Stomach (tissue), 4 donors: ENCODE results near the gene SLC27A3.

ENCODE experiments used
- POLR2A ChIP-seq, 4 donors: fragments of 450-650 bp; IDR thresholded peaks; one replicate each; pipeline ENCODE4 v1.6.1; 2016; ENCODE audit warnings: antibody characterized with exemption in 4 of 4, control low read depth in 2 of 4, mild to moderate bottlenecking in 1 of 4, moderate library complexity in 1 of 4
- POLR2AphosphoS5 ChIP-seq, 3 donors: sonication (generic); formaldehyde crosslinking; IDR thresholded peaks; one replicate each; pipeline ENCODE4 v1.6.1; 2016; ENCODE audit warnings: antibody characterized with exemption in 3 of 3
- TF ChIP-seq, protein P1 (sequence below), 7 experiments: fragments of 450-650 bp in 4 of 7; fragments of 200-600 bp in 3 of 7; sonication (generic) in 3 of 7; IDR thresholded peaks; one replicate each; pipeline ENCODE4 v1.5.1; 2016 to 2019; ENCODE audit warnings: antibody characterized with exemption in 7 of 7, control low read depth in 2 of 7, mild to moderate bottlenecking in 1 of 7

DNA sequence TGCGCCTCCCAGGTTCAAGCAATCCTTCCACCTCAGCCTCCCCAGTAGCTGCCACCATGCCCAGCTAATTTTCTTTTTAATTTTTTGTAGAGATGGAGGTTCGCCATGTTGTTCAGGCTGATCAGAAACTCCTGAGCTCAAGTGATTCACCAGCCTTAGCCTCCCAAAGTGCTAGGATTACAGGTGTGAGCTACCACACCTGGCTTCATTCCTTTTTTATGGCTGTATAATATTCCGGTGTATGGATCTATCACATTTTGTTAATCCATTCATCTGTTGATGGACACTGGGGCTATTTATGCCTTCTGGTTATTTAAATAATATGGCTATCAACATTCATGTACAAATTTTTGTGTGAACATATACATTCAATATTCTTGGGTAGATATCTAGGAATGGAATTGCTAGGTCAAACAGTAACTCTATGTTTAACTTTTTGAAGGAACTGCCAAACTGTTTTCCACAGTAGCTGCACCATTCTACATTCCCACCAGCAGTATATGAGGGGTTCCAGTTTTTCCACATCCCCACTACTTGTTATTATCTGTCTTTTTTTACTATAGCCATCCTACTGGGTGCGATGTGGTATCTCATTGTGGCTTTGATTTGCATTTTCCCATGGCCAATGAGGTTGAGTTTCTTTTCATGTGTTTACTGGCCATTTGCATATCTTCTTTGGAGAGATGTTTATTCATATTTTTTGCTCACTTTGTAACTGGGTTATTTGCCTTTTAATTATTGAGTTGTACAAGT is 11.0 kb downstream of the SLC27A3 start:
- TF ChIP-seq POLR2A (IDR thresholded peaks at IDR 0.05): no peak
- TF ChIP-seq, protein P1, sequence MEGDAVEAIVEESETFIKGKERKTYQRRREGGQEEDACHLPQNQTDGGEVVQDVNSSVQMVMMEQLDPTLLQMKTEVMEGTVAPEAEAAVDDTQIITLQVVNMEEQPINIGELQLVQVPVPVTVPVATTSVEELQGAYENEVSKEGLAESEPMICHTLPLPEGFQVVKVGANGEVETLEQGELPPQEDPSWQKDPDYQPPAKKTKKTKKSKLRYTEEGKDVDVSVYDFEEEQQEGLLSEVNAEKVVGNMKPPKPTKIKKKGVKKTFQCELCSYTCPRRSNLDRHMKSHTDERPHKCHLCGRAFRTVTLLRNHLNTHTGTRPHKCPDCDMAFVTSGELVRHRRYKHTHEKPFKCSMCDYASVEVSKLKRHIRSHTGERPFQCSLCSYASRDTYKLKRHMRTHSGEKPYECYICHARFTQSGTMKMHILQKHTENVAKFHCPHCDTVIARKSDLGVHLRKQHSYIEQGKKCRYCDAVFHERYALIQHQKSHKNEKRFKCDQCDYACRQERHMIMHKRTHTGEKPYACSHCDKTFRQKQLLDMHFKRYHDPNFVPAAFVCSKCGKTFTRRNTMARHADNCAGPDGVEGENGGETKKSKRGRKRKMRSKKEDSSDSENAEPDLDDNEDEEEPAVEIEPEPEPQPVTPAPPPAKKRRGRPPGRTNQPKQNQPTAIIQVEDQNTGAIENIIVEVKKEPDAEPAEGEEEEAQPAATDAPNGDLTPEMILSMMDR (IDR thresholded peaks at IDR 0.05): no peak
- TF ChIP-seq POLR2AphosphoS5 (IDR thresholded peaks at IDR 0.05): no peak
